Activated CD4-positive, alpha-beta memory T cell treated with anti-CD3 and anti-CD28 coated beads for 36 hours (primary cell): ENCODE measurements around the gene NECTIN2. TPM values are rescaled to one million over a fixed set of nuclear protein-coding genes. Genes with fewer than 3 reads are reported as not detected.
A peak's percentile ranks its signal among the peaks of the same experiment; 100 is the strongest.
"Not testable (repeated sequence)": the region's sequence is repeated elsewhere in the genome, so short reads cannot be mapped to it uniquely, and the experiment has no call there.

Experiments used
- CTCF ChIA-PET: fragments of 350-600 bp; sonication (Branson Sonifier 250); formaldehyde crosslinking; loops from one replicate; lab custom pipeline; 2021; ENCODE audit warnings: antibody characterized with exemption, inconsistent platforms; lab: Charles Lee
- POLR2A ChIA-PET: fragments of 350-600 bp; sonication (Branson Sonifier 250); formaldehyde crosslinking; loops from one replicate; lab custom pipeline; 2021; ENCODE audit warnings: antibody characterized with exemption; lab: Charles Lee
- DNase-seq: peaks from one replicate; pipeline ENCODE4 v3.0.0-alpha.2; 2020
- H3K27ac Mint-ChIP-seq: one replicate; pipeline ENCODE4 v1.8.0; 2021; ENCODE audit warnings: mixed read lengths
- H3K27me3 Mint-ChIP-seq: one replicate; pipeline ENCODE4 v1.8.0; 2021; ENCODE audit warnings: mixed read lengths
- H3K36me3 Mint-ChIP-seq: one replicate; pipeline ENCODE4 v1.8.0; 2021; ENCODE audit warnings: mixed read lengths
- H3K4me1 Mint-ChIP-seq: one replicate; pipeline ENCODE4 v1.8.0; 2021; ENCODE audit warnings: low read depth, mixed read lengths
- H3K4me3 Mint-ChIP-seq: one replicate; pipeline ENCODE4 v1.8.0; 2021; ENCODE audit warnings: mild to moderate bottlenecking, mixed read lengths
- H3K9me3 Mint-ChIP-seq: one replicate; pipeline ENCODE4 v1.8.0; 2021; ENCODE audit warnings: mixed read lengths
- intact Hi-C: fragments of 100-400 bp; cut with micrococcal nuclease; formaldehyde crosslinking; loops from one replicate; pipeline ENCODE4 v1.15.1; 2023
- total RNA-seq, 2 experiments: library from RNA; stranded (reverse); gene quantifications; one replicate each; pipeline ENCODE4 v1.2.3, GENCODE V29; 2021

Gene NECTIN2
- total RNA-seq, 2 experiments from 2014 or later = 0.71 to 1.9 TPM

- ChIA-PET POLR2A (no interaction called here), CTCF (no interaction called here)
- H3K36me3 Mint-ChIP-seq = no peaks in the 10 kb centered on the region
- intact Hi-C loops = no loop called here
- peaks cover 2% of the 10 kb centered on the region for H3K27me3 Mint-ChIP-seq
- no peak for DNase-seq
- H3K4me1 Mint-ChIP-seq = peaks cover 5% of the 10 kb centered on the region
- no peak overlapping the region for H3K4me3 Mint-ChIP-seq
- H3K9me3 Mint-ChIP-seq = no peaks in the 10 kb centered on the region
- no peak overlapping the region for H3K27ac Mint-ChIP-seq
Observed at GRCh38 chr19:44879309-44880065, 33.4 kb downstream of the NECTIN2 start.

GRCh38 chr19:44882063-44882462, 36.0 kb downstream of the NECTIN2 start:
- Mint-ChIP-seq H3K27ac (no peak overlapping the region), H3K9me3 (no peaks in the 10 kb centered on the region), H3K4me1 (peaks cover 3% of the 10 kb centered on the region), H3K27me3 (peaks cover 2% of the 10 kb centered on the region), H3K4me3 (no peak overlapping the region), H3K36me3 (no peaks in the 10 kb centered on the region)
- ChIA-PET CTCF (no interaction called here), POLR2A (no interaction called here)
- intact Hi-C loops = no loop called here
- no peak for DNase-seq

- CTCF ChIA-PET = interaction anchor here (0.7 kb wide), 1 partner anchor 294 kb away, joined by 3 read pairs; no protein-coding TSS in a partner anchor
- H3K27me3 Mint-ChIP-seq, H3K36me3 Mint-ChIP-seq, H3K4me1 Mint-ChIP-seq, intact Hi-C loops, H3K9me3 Mint-ChIP-seq, H3K4me3 Mint-ChIP-seq, H3K27ac Mint-ChIP-seq, POLR2A ChIA-PET, DNase-seq: not testable (repeated sequence)
Observed at GRCh38 chr19:44882619-44883397, 36.7 kb downstream of the NECTIN2 start.

- H3K9me3 Mint-ChIP-seq = no peaks in the 10 kb centered on the region
- intact Hi-C loops = no loop called here
- no peak overlapping the region for H3K4me3 Mint-ChIP-seq
- ChIA-PET POLR2A (no interaction called here), CTCF (no interaction called here)
- no peaks in the 10 kb centered on the region for H3K4me1 Mint-ChIP-seq
- H3K27me3 Mint-ChIP-seq = peaks cover 2% of the 10 kb centered on the region
- no peaks in the 10 kb centered on the region for H3K36me3 Mint-ChIP-seq
- DNase-seq = no peak
- no peak overlapping the region for H3K27ac Mint-ChIP-seq
Observed at GRCh38 chr19:44883922-44884321, 37.8 kb downstream of the NECTIN2 start.

GRCh38 chr19:44884566-44884965, 38.5 kb downstream of the NECTIN2 start:
- ChIA-PET CTCF (no interaction called here), POLR2A (no interaction called here)
- Mint-ChIP-seq H3K4me3 (no peak overlapping the region), H3K27ac (no peak overlapping the region), H3K27me3 (peaks cover 2% of the 10 kb centered on the region), H3K9me3 (no peaks in the 10 kb centered on the region), H3K4me1 (peaks cover 2% of the 10 kb centered on the region), H3K36me3 (no peaks in the 10 kb centered on the region)
- intact Hi-C loops = no loop called here
- no peak for DNase-seq

- Mint-ChIP-seq H3K4me3 (no peak overlapping the region), H3K27ac (no peak overlapping the region), H3K27me3 (no peaks in the 10 kb centered on the region), H3K9me3 (no peaks in the 10 kb centered on the region), H3K36me3 (peaks cover 4% of the 10 kb centered on the region), H3K4me1 (peaks cover 6% of the 10 kb centered on the region)
- ChIA-PET CTCF (no interaction called here), POLR2A (no interaction called here)
- no peak for DNase-seq
- intact Hi-C loops = no loop called here
Observed at GRCh38 chr19:44886141-44886540, 40.0 kb downstream of the NECTIN2 start.

GRCh38 chr19:44887648-44888047, 41.6 kb downstream of the NECTIN2 start:
- no peaks in the 10 kb centered on the region for H3K9me3 Mint-ChIP-seq
- H3K4me1 Mint-ChIP-seq = peaks cover 17% of the 10 kb centered on the region
- no peaks in the 10 kb centered on the region for H3K27me3 Mint-ChIP-seq
- no peak for DNase-seq
- peaks cover 14% of the 10 kb centered on the region for H3K36me3 Mint-ChIP-seq
- ChIA-PET POLR2A (no interaction called here), CTCF (no interaction called here)
- H3K4me3 Mint-ChIP-seq = no peak overlapping the region
- intact Hi-C loops = no loop called here
- H3K27ac Mint-ChIP-seq = no peak overlapping the region

GRCh38 chr19:44888335-44888734, 42.2 kb downstream of the NECTIN2 start:
- H3K4me3 Mint-ChIP-seq, intact Hi-C loops, H3K27me3 Mint-ChIP-seq, H3K9me3 Mint-ChIP-seq, CTCF ChIA-PET, DNase-seq, H3K27ac Mint-ChIP-seq, POLR2A ChIA-PET: not testable (repeated sequence)
- Mint-ChIP-seq H3K4me1 (peaks cover 24% of the 10 kb centered on the region), H3K36me3 (peaks cover 21% of the 10 kb centered on the region)

GRCh38 chr19:44889830-44890365, 43.8 kb downstream of the NECTIN2 start:
- Mint-ChIP-seq H3K4me3 (peak overlapping the region; percentile 85), H3K4me1 (peaks cover 25% of the 10 kb centered on the region), H3K27me3 (no peaks in the 10 kb centered on the region), H3K36me3 (peaks cover 30% of the 10 kb centered on the region), H3K27ac (peak overlapping the region; percentile 97), H3K9me3 (no peaks in the 10 kb centered on the region)
- intact Hi-C loops = loop anchor here (1.0 to 2.0 kb wide), 7 partner anchors 45 to 288 kb away; partner anchors contain the start of genes BLOC1S3, CLASRP, RELB and TRAPPC6A
- ChIA-PET POLR2A (interaction anchor here (0.7 to 1.0 kb wide), 2 partner anchors 112 to 166 kb away, joined by 3 to 4 read pairs; no protein-coding TSS in a partner anchor), CTCF (interaction anchor here (0.6 to 3.6 kb wide), 8 partner anchors 9 to 289 kb away, joined by 3 to 23 read pairs (median 3); partner anchors contain the start of genes APOE, BLOC1S3 and NECTIN2)
- no peak for DNase-seq

GRCh38 chr19:44890366-44891015, 44.4 kb downstream of the NECTIN2 start:
- H3K4me3 Mint-ChIP-seq = peak overlapping the region; percentile 85
- ChIA-PET POLR2A (interaction anchor here (0.6 to 1.0 kb wide), 3 partner anchors 111 to 730 kb away, joined by 3 to 6 read pairs (median 4); no protein-coding TSS in a partner anchor), CTCF (interaction anchor here (0.6 to 3.6 kb wide), 8 partner anchors 10 to 288 kb away, joined by 3 to 23 read pairs (median 3); partner anchors contain the start of genes APOE, BLOC1S3 and NECTIN2)
- peaks cover 33% of the 10 kb centered on the region for H3K36me3 Mint-ChIP-seq
- intact Hi-C loops = loop anchor here (1.0 to 2.0 kb wide), 7 partner anchors 45 to 288 kb away; partner anchors contain the start of genes BLOC1S3, CLASRP, RELB and TRAPPC6A
- H3K27me3 Mint-ChIP-seq = no peaks in the 10 kb centered on the region
- peak overlapping the region; percentile 97 for H3K27ac Mint-ChIP-seq
- DNase-seq = peak; percentile 100
- H3K4me1 Mint-ChIP-seq = peaks cover 27% of the 10 kb centered on the region
- H3K9me3 Mint-ChIP-seq = no peaks in the 10 kb centered on the region
